GM18498 (cell line): ENCODE data around the gene SPDYC.
"Not testable (repeated sequence)": the region's sequence is repeated elsewhere in the genome, so short reads cannot be mapped to it uniquely, and the experiment has no call there.

Experiments used
- ATAC-seq: cut with Tn5 transposase; IDR thresholded peaks from one replicate; pipeline ENCODE4 v1.9.1; 2021; ENCODE audit warnings: mild to moderate bottlenecking, moderate library complexity; ENCODE audit not compliant: unreplicated experiment

Gene SPDYC

DNA sequence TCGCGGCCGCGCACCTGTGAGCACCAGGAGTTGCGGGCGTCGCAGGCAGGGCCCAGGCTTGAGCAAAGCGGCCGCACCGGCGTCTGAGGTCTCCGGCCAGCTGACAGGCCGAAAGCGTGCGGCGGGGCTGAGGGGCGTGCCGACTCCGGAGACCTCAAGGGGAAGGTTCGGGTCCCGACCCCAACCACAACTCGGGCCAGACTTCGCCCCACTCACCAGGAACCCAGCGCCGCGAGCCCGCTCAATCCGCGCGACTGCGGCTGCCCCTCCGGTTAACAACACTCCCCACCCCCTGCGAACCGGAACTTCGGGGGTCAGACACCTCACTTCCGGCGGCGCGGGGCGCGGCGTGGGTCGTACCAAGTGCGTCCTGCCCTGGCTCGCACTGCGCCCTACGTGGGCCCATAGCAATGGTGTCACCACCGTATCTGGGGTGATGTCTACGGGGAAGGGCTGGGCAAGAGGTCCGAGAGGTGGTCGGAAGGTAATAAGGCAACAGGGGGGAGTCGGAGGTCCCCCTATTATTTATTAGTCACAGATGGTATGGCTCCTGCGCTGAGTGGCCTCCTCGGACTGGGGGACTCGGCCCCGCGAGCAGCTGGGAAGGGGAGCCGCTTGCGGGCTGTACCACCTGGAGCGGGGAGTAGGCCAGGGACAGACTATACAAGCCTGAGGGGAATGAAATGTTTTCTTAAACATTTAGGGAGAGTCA lies 35.6 kb upstream of the SPDYC start, which contains the start of gene SYVN1:
Gene SYVN1, minus strand, starts transcription at position 280 of the 712 bp plus-strand sequence. CDS start 918 bp downstream, outside the sequence.
- peak; percentile 65 for ATAC-seq

DNA sequence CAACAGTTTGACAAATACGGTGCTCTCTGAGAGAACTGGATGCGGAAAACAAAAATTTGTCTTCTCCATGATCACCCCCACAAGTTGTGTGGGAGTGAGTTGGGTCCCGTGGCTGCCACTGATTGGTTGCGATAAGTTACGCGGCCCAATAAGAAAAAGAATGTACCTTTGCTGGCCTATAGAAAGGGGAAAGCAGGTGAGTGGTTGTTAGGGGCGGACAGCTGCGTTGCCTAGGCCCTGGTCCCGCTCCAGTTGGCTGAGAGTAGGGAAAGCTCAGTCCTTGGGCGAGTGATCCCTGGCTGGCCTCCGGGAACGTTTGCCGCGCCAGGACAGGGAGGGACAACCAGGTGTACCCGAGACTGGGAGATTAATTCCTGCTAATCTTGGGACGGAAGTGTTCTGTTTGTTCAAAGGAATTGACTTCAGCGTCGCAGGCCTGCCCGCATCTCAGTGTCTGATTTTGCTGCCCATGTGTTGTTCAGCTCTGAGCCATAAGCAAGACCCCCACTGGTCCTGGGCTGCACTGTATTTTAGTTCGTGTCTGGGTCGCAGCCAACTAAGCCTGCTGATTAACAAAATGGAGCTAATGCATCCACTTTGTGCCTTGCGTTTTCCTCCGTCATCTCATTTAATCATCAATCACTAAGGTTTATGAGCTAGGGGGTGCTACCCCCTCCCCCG lies 34.9 kb upstream of the SPDYC start:
- ATAC-seq, result peak; percentile 71

DNA sequence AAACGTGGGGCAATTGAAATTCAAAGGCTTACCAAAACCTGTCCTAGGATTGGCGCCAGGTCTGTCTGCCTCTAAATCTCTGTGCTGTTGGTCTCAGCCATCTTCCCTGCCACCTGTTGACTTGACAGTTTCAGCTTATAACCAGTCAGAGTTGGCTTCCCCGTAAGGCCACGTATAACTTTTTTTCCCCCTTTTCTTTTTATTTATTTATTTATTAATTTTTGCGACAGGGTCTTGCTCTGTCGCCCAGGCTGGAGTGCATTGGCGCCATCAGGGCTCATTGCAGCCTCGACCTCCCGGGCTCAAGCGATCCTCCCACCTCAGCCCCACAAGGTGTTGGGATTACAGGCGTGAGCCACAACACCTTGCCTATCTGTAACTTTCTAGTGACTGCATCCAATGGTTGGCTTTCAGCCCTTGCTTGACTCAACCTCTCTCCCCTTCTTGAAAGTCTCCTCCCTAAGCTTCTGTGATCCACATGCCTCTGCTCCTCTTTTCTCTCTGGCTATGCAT lies 34.3 kb upstream of the SPDYC start:
- no peak for ATAC-seq

DNA sequence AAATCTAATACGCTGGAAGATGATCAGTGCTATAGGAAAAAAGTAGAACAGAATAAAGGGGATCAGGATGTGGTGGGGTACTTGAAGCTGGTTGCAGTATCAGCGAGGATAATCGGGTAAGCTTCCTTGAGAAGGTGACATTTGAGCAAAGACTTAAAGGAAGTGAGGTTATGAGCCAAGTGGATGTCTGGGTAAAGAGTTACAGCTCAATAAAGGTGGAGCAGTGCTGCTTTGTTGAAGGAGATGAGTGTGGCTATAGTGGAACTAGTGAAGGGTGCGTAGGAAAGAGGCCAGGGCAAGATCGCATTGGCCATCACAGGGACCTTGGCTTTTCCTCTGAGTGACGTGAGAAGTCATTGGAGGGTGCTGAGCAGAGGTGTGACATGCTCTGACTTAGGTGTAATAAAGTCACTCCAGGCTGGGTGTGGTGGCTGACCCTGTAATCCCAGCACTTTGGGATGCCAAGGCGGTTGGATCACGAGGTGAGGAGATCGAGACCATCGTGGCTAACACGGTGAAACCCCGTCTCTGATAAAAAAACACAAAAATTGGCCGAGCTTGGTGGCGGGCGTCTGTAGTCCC lies 33.4 kb upstream of the SPDYC start:
- no peak for ATAC-seq

DNA sequence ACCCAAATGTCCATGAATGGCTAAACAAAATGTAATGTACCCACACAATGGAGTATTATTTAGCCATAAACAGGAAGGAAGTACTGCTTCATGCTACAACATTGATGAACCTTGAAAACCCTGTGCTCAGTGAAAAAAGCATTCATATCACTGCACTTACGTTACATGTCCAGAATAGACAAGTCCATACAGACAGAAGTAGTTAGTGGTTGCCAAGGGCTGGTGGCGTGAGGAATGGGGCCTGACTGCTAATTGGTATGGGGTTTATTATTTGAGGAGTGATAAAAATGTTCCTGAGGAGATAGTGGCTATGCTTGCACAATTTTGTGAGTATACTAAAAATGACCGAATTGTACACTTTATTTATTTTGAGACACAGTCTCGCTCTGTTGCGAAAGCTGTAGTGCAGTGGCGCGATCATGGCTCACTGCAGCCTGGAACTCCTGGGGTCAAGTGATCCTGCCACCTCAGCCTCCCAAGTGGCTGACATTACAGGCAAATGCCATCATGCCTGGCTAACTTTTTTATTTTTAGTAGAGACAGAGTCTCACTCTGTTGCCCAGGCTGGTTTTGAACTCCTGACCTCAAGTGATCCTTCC lies 28.0 kb upstream of the SPDYC start:
- ATAC-seq, result no peak

DNA sequence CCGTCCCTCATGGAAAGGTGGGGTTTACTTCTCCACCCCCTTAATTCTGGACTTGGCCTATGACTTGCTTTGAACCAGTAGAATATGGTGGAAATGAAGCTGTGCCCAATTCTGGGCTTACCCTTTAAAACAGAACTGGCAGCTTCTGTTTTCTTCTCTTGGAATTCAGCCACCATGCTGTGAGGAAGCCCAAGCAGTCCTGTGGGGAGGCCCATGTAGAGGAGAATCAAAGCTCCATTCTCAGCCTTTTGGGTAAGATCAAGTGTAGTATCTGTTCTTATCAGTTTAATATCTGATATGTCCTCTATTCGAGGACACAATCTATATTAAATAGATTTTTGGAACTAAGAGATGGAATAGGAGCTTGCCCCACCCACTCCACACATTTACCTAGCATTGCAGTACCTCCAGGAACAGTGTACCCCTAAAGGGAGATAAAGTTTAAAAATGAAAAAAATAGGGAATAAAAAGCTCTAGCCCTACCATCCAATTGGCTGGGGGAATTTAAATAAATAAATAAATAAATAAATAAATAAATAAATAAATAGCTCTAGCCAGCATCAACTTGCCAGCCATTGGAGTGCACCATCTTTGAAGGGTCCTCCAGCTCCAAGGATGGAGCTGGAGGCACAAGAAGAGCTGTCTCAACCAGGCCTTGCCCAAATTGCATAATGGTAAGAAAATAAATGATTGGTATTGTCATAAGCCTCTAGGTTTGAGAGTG lies 22.5 kb upstream of the SPDYC start:
- ATAC-seq, result no peak

DNA sequence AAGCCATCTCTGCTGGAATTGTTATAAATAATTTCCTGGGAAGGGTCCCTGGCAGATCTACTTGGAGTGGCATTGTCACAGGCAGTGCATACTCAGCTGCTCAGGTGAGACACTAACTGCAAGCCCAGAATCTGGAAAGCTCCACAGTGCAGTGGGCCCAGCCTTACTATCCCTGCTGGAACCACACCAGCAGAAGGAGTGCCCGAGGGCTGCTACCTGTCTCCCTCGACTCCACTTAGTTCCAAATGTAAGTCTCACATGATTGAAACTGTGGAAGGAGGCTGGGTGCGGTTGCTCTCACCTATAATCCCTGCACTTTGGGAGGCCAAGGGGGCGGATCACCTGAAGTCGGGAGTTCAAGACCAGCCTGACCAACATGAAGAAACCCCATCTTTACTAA lies 21.4 kb upstream of the SPDYC start:
- no peak for ATAC-seq

DNA sequence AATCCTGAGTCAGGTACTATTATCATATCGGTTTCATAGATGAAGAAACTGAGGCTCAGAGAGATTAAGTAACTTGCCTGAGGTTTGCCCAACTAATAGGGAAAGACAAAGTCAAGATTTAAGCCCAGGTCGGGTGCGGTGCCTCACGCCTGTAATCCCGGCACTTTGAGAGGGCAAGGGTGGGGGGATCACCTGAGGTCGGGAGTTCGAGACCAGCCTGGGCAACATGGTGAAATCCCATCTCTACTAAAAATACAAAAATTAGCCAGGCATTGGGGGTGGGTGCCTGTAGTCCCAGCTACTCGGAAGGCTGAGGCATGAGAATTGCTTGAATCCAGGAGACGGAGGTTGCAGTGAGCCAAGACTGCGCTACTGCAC lies 19.9 kb upstream of the SPDYC start:
- ATAC-seq, result not testable (repeated sequence)

DNA sequence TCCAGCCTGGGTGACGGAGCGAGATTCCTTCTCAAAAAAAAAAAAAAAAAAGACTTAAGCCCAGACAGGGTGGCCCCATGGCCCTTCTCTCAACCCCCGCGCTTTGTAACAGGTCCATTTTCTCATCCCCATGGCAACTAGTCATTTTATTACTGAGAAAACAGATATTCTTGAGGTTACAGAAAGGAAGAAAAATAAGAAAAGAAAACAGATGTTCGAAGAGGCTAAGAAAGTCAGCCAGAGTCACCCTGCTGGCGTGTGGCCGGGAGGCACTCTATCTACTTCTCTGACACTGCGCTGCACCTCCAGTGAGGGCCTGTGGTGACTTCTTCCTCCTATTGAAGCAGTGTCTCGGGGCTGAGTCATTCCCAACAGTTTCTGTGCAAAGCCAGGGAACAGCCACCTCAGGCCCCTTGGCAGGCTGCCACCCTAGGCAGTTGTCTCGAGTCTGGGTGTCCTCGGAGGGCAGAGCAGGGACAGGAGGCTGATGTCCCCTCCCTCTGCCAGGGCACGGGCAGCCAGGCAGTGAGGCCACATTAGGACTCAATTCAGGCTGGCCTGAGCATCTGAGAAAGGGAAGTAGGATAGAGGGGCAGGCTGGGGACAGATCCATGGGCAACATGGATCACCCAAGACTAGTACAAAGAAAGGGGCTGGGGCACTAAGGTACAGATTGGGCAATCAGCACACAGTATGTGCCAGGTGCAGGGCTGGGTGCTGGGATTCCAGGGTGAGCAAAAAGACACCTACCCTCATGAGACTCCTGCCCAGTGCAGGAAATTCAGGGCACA lies 19.3 kb upstream of the SPDYC start:
- ATAC-seq, result no peak

DNA sequence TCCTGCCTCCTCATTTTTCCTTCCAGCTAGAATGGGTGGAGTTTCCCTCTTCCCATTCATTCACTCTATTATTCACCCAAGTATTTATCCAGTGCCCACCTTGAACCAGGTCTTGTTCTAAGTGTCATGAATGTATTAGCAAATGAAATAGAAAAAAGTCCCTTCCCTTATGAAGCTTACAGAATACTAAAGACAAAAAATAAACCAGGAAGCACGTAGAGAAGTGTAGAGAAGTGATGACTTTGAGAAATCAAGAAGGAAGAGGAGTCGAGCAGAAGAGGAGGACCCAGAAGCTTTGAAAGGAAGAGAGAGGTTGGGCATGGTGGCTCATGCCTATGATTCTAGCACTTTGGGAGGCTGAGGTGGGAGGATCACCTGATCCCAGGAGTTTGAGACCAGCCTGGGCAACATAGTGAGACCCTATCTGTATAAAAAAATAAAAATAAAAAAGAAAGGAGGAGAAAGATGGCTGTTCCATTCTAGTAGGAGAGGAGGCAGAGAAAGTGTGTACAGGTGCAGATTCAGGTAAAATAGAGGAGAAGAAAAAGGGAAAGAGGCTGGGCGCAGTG lies 18.6 kb upstream of the SPDYC start:
- ATAC-seq, result no peak

DNA sequence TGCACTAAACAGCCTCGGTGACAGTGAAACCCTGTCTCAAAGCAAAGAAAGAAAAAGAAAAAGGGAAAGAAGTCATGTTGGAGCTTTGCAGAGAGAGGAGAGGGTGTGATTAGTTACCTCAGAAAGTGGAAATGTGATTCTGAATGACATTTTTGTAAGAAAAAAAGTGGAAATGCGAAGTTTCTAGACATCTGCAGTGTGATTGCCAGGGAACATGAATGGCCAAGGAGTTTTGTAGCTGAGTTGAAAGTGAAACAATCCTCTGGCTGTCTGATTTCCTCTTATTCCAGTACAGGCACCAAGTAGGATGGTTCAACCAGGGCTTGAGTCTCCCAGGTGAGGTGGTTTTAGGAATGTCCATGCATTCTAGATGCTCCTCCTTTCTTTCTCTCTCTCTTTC lies 17.9 kb upstream of the SPDYC start:
- ATAC-seq, result no peak

DNA sequence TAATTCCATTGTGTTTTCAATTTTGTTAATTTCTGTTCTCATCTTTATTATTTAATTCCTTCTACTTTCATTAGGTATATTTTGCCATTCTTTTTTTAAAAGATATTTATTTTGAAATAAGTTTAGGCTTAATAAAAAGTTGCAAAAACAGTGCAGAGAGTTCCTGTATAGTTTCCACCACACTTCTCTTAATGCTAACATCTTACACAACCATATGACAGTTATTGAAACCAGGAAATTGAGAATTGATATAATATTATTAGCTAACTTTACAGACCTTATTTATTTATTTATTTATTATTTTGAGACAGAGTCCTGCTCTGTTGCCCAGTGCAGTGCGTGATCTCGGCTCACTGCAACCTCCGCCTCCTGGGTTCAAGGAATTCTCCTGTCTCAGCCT lies 13.8 kb upstream of the SPDYC start:
- no peak for ATAC-seq

DNA sequence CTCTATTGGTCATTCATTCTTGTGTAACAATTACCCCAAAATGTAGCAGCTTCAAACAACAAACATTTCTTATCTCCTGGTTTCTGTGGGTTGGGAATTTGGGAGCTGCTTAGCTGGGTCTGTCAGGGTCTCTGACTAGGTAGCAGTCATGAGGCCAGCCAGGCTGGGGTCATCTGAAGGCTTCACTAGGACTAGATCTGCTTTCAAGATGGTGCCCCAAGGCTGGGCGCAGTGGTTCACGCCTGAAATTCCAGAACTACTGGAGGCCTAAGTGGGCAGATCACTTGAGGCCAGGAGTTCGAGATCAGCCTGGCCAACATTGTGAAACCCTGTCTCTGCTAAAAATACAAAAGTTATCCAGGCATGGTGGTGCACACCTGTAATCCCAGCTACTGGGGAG lies 13.1 kb upstream of the SPDYC start:
- ATAC-seq, result no peak

DNA sequence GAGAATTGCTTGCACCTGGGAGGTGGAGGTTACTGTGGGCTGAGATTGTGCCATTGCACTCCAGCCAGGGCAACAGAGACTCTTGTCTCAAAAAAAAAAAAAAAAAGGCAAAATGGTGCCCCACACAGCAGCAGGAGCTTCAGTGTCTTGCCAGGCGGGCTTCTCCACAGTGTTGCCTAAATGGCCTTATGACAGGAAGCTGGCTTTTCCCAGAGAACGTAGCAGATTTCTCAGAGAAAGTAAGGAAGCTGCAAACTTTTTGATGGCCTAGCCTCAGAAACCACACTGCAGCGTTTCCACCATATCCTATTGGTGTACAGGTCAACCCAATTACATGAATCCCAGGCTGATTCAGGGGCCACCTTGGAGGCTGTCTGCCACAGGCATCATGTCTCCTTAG lies 12.7 kb upstream of the SPDYC start:
- ATAC-seq, result no peak

DNA sequence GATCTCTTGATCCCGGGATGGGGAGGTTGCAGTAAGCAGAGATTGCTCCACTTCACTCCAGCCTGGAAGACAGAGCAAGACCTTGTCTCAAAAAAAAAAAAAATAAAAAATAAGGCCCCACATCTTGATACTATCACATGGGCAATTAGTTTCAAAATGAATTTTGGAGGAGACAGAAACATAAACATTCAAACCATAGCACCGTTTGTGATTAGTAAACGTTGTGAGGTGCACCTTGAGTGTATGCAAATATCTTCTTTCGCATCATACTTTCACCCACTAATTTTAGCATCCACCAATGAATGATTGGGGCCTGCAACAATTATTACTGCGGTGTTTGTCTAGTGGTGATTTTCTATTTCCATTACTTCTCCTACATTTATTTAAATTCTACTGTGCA lies 11.0 kb upstream of the SPDYC start:
- ATAC-seq, result peak; percentile 72

DNA sequence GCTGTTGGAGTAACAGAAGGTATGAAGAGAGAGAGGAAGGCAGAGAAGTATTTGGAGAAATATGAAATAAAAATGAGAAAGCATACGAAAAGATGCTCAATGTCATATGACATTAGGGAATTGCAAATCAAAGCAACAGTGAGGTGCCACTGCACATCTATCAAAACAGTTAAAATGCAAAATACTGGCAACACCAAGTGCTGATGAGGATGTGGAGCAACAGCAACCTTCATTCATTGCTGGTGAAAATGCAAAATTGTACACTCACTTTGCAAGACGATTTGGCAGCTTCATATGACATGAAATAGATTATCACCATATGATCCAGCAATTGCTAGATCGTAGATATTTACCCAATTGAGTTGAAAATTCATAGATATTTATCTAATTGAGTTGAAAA lies 9.4 kb upstream of the SPDYC start:
- no peak for ATAC-seq

DNA sequence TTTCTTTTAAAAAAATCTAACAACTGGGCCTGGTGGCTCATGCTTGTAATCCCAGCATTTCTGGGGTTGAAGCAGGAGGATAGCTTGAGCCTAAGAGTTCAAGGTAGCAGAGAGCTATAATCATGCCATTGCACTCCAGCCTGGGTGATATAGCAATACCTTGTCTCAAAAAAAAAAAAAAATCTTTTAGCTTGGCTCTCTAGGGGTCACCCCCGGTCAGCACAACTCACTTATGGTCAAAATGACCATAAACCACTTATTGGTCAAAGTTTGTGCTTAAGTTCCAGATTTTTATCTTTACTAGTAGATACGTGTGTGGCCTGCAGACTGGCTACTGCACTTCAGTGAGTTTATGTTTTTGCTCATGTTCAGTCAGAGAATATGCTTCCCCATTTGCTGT lies 6.3 kb upstream of the SPDYC start:
- ATAC-seq, result no peak

DNA sequence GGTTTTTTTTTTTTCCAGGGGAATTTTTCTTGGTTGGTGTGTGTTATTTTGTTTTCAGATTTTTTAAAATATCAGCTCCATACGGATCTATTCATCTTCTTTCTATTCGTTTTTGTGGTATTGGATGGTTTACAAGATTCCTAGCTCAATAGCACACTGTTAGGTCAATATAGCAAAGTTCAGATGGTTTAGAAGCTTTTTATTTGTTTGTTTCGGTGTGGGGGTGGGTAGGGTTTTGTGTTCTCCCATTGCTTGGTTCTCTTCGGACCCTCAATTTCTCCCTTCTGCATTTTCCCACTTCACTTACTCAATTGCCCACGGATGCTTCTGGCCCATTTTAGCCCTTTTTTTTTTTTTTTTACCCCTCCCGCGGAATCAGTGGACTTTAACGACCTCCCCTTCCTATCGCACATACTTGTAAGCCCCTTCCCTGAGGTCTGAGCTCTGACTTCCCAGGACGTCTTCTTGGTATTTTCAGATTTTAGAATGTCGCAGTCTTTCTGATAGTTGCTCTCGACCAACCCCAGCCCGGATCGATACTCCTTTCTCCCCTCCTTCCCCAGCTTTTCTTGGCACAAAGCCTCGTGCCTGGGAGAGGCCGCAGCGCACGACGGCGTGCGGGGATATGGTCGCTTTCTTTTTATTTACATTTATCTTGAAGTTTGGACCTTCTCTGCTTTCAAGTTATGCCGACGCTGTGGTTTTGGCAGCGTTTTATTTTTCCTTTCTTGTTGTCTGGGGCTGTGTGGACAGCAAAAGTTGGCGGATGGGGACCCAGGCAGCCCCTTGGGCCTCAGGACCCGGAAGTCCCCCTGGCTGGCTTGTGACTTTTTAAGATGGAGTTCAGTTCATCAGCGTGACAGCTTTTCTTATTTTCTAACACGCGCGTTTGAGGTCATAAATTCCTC lies 4.4 kb upstream of the SPDYC start:
- ATAC-seq, result no peak

DNA sequence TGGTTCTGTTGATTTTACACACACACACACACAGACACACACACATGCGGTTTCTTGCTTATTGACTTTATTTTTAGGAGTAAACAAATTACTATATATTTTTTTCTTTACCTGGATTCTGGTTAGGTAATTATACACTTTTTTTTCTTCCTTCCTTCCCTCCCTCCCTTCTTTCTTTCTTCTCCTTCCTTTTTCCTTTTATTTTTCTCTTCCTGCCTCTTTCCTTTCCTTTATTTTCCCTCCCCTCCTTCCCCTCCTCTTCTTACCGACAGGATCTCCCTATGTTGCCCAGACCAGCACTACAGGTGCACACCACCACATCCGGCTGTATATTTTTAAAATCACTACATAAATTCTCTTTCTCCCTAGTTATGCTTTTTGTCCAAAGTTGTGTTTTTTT lies 3.1 kb upstream of the SPDYC start:
- no peak for ATAC-seq
